GM19193 (cell line): ENCODE measurements around the gene AP4S1.

Experiments used
- POLR2A ChIP-seq: IDR thresholded peaks from 4 replicates; pipeline ENCODE4 v1.6.1; 2011; ENCODE audit not compliant: insufficient read depth, insufficient read length; ENCODE audit errors: extremely low read depth

Gene AP4S1

DNA sequence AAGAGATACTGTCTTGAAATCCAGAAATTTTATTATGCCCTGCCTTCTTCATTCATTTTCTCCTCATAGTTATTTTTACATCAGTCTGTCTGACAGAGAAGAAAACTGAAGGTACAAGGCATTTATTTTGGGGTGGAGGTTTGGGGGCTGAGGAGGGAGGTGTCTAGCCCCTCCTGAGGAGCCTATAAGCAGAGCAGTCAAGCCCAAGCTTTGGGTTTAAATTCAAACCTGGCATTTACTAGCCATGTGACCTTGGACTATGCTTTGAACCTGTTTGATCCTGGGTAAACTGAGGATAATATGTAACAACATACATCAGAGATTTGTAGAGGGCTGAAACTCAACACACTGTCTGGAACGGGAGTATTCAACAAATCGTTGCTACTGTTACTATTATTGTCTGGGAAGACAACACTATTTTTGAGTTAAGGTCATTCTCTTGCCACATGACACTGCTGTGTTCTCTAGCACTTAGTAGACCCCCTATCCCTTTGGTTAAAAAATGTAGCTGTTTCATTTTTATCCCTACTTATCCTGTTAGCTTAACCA lies 66.8 kb downstream of the AP4S1 start:
- TF ChIP-seq POLR2A: no peak

DNA sequence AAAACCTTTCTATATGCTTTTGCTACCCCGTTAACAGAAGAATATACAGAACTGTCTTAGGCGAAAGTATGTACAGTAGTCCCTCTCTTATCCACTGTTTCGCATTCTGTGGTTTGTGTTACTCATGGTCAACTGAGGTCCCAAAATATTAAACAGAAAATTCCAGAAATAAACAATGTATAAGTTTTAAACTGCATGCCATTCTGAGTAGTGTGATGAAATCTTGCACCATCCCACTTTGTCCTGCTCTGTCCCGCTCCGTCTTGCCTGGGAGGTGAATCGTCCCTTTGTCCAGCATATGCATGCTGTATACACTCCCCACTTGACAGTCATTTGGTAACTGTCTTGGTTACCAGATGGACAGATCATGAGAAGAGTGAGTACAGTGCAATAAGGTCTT lies 70.8 kb downstream of the AP4S1 start:
- no peak for TF ChIP-seq POLR2A

DNA sequence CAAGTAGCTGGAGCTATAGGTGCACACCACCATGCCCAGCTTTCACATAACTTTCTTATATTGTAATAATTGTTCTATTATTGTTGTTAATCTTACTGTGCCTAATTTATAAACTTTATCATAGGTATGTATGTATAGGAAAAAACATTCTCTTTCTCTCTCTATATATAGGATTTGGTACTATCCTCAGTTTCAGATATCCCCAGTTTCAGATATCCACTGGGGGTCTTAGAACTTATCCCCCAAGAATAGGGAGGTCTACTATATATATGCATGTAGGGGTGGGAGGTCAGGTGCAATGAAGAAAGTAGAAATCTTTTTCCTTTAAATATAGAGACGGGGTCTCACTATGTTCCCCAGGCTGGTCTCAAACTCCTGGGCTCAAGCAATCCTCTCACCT lies 71.6 kb downstream of the AP4S1 start:
- TF ChIP-seq POLR2A: no peak

DNA sequence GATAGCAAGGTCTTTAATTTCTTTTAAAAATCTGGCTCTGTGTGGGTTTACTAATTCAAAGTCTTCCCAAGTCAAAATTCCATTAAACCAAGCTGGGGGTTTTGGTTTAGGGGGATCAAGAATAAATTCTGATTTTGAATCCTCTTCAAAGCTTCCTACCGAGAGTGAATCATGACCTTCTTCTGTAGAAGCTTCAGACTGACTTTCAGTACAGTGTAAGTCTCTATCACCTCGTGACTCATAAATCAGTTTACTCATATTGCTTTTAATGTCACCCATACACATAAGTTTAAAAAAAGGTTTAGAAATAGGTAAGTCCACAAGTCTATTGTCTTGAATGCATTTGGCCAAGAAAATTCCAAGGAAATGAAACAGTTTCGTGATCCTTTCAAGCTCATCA lies 81.3 kb downstream of the AP4S1 start:
- TF ChIP-seq POLR2A: no peak

DNA sequence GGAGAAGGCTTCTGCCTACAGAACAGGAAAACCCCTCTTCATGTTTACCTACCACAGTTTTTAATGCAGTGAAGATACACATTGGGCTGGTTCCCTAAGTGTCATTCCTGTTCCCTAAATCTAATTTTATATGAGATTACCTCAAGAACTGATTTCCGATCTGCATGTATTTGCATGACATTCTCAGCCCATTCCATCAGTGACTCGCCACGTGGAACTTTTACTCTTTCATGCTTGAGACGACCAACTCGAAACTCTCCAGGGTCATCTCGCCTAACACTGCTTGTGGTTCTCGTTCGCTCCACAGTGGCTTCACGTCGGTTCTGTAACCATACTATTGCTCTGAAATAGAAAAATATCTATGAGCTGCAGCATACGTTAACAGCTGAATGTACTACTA lies 83.8 kb downstream of the AP4S1 start:
- no peak for TF ChIP-seq POLR2A

- no peak for TF ChIP-seq POLR2A
These were observed 85.4 kb downstream of the AP4S1 start for GRCh38 chr14:31110872-31111271.

GRCh38 chr14:31113794-31114193 lies 88.3 kb downstream of the AP4S1 start:
- TF ChIP-seq POLR2A: no peak

DNA sequence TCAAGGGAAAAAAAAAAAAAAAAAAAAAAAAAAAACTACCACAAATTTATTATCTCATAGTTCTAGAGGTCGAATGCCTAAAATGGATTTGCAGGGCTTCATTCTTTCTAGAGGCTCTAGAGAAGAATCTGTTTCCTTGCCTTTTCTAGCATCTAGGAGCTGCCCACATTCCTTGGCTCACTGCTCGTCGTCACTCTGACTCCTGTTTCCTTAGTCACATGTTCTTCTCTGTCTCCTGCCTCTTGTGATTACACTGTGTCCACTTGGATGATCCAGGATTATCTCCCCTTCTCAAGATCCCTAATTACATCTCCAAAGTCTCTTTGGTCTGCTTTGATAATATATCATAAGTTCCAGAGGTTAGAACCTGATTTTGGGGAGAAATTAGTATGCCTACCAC lies 93.4 kb downstream of the AP4S1 start:
- no peak for TF ChIP-seq POLR2A

DNA sequence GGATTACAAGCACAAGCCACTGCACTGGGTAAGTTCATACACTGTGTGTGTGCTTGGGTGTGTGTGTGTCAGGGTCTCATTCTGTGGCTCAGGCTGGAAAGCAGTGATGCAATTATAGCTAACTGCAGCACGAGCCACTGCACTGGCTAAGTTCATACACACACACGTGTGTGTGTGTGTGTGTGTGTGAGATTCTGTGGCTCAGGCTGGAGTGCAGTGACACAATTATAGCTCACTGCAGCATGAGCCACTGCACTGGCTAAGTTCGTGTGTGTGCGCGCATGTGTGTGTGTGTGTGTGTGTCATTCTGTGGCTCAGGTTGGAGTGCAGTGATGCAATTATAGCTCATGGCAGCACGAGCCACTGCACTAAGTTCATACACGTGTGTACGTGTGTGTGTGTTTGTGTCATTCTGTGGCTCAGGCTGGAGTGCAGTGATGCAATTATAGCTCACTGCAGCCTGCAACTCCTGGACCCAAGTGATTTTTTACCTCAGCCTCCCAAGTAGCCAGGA lies 96.7 kb downstream of the AP4S1 start:
- no peak for TF ChIP-seq POLR2A

DNA sequence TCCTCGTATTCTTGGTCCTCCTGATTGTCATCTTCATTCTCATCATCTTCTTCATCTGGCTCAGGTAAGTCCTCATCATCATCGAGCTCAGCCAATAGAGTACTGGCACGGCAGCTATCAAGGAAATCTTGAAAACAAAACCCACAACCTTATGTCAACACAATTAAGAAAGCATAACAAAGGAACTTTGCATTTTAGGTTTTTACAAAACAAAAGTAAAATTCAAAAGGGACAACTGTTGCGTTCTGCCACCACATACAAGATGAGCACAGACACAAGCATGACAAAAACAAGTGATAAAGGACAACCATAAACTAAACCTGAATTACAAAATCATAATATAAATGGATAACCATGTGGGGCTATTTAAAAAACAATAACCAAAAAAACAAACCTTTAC lies 97.5 kb downstream of the AP4S1 start:
- TF ChIP-seq POLR2A: no peak

GRCh38 chr14:31124197-31124596 lies 98.7 kb downstream of the AP4S1 start:
- no peak for TF ChIP-seq POLR2A

DNA sequence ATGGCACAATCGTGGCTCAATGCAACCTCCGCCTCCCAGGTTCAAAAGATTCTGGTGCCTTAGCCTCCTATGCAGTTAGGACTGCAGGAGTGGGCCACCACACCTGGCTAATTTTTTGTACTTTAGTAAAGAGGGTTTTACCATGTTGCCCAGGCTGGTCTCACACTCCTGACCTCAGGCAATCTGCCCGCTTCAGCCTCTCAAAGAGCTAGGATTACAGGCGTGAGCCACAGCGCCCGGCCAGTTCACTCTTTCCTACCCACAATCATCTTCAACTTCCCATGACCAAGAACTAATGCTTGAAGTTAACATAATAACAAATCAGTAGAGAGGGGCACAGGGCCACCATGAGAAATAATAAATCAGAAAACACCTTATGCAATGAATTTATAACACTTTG lies 99.8 kb downstream of the AP4S1 start:
- no peak for TF ChIP-seq POLR2A

- TF ChIP-seq POLR2A: no peak
These were observed 101.2 kb downstream of the AP4S1 start for GRCh38 chr14:31126680-31127079.

DNA sequence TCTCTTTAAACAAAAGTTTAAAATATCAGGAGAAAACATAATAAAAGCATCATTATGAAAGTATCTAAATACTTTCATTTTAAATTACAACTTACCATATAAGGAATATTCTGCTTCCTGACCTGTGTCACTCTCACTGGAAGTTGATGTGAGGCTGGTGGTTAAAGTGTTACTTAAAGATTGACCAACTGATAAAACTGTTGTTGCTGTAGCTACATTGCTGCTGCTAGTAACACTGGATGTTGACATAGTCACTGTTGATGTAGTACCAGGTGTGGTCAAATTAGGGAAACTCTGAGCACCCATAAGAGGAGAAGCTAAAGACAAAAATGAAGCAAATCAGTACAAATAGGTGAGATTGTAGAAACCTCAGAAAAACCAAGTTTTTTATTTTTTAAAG lies 102.2 kb downstream of the AP4S1 start:
- TF ChIP-seq POLR2A: no peak

DNA sequence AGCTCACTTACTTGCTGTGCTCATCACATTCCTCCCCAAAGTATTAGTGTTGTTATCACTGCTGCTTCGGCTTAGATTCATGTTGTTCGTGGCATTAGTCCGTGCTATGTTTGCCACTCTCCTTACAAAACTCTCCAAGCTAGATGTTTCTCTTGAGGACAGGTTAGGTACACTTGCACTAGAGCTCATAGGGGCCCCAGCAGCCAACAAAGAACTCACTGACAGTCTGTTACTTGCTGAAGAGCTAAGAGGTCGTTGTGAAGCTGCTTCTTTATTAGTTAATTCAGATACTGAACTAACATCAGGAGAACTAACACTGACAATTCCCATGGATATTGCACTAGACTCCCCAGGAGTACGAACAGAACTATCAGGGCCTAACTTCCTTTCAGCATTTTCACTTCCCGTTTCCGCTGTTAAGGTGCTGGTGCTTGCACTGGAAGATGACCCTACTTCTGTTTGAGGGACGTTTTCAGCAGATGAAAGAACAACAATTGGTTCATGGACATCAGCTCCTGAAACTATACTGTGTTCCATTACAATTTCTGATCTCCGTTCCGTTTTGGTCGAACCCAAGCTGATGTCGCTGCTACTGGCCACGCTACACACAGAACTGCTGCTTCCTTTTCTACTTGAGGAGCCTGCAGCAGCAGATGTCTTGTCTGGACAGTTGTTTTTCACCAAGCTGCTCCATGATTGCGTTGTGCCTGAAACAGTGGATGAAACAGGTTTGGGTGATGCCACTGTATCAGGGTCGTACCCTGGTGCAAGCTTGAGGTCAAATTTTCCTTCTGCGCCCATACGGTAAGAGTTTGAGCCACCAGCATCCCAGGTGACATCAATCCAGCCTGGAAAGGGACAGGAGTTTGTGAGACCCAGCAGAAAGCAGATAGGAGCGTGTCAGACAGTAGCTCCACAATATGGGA lies 103.4 kb downstream of the AP4S1 start:
- no peak for TF ChIP-seq POLR2A

- no peak for TF ChIP-seq POLR2A
These were observed 107.7 kb downstream of the AP4S1 start for GRCh38 chr14:31133133-31133532.
